ENCODE data around the gene CST8.
A peak's percentile ranks its signal among the peaks of the same experiment; 100 is the strongest.

CST8 gene

GRCh38 chr20:23476015-23476754 is 14.7 kb upstream of the CST8 start:
- no peak for DNase-seq

- no peak for DNase-seq
Observed at GRCh38 chr20:23477223-23477622, 13.7 kb upstream of the CST8 start.

GRCh38 chr20:23479043-23479442 is 11.9 kb upstream of the CST8 start:
- DNase-seq = no peak

- no peak for DNase-seq
Observed at GRCh38 chr20:23482138-23482537, 8.8 kb upstream of the CST8 start.

- DNase-seq = no peak
Observed at GRCh38 chr20:23484081-23484480, 6.8 kb upstream of the CST8 start.

- DNase-seq = no peak
Observed at GRCh38 chr20:23488470-23488869, 2.4 kb upstream of the CST8 start.

GRCh38 chr20:23488996-23489395 is 1.9 kb upstream of the CST8 start:
- no peak for DNase-seq

GRCh38 chr20:23492292-23492691 is 1.4 kb downstream of the CST8 start:
- no peak for DNase-seq

GRCh38 chr20:23493172-23493772 is 2.4 kb downstream of the CST8 start:
- no peak for DNase-seq

- no peak for DNase-seq
Observed at GRCh38 chr20:23497536-23497935, 6.6 kb downstream of the CST8 start.

- no peak for DNase-seq
Observed at GRCh38 chr20:23501926-23502325, 11.0 kb downstream of the CST8 start.

- peak in 2 of 3 experiments; percentile 13 to 16 for DNase-seq
Observed at GRCh38 chr20:23503649-23504048, 12.7 kb downstream of the CST8 start.

- no peak for DNase-seq
Observed at GRCh38 chr20:23507346-23507745, 16.4 kb downstream of the CST8 start.

GRCh38 chr20:23508449-23509229 is 17.7 kb downstream of the CST8 start:
- DNase-seq = no peak

GRCh38 chr20:23509247-23509913 is 18.5 kb downstream of the CST8 start:
- no peak for DNase-seq

- DNase-seq = no peak
Observed at GRCh38 chr20:23510000-23510590, 19.2 kb downstream of the CST8 start.

GRCh38 chr20:23513164-23513563 is 22.2 kb downstream of the CST8 start:
- no peak for DNase-seq

- no peak for DNase-seq
Observed at GRCh38 chr20:23514848-23515247, 23.9 kb downstream of the CST8 start.

- DNase-seq = no peak
Observed at GRCh38 chr20:23515250-23515939, 24.5 kb downstream of the CST8 start.

- DNase-seq = no peak
Observed at GRCh38 chr20:23517719-23518118, 26.8 kb downstream of the CST8 start.

- DNase-seq = no peak
Observed at GRCh38 chr20:23519556-23519955, 28.6 kb downstream of the CST8 start.

GRCh38 chr20:23520185-23520584 is 29.3 kb downstream of the CST8 start:
- DNase-seq = peak in 2 of 3 experiments; percentile 12 to 21

Data from NCI-H1417 (cell line).